Mesothelial cell of epicardium (in vitro differentiated cells): ENCODE measurements around the gene DYNC2I2. TPM values are rescaled to one million over a fixed set of nuclear protein-coding genes. Genes with fewer than 3 reads are reported as not detected.
"Not testable (repeated sequence)": the region's sequence is repeated elsewhere in the genome, so short reads cannot be mapped to it uniquely, and the experiment has no call there.

Source experiments
- DNase-seq, 2 experiments: peaks; one replicate each; pipeline ENCODE4 v3.0.0; 2021; ENCODE audit warnings: low spot score in 2 of 2; ENCODE audit not compliant: unreplicated experiment in 2 of 2
- H3K27ac Mint-ChIP-seq: 2 replicates; pipeline ENCODE4 v1.8.0; 2021; ENCODE audit warnings: mixed read lengths
- H3K27me3 Mint-ChIP-seq: 2 replicates; pipeline ENCODE4 v1.8.0; 2021; ENCODE audit warnings: low read depth, mixed read lengths
- H3K36me3 Mint-ChIP-seq: 2 replicates; pipeline ENCODE4 v1.8.0; 2021; ENCODE audit warnings: mixed read lengths
- H3K4me1 Mint-ChIP-seq: 2 replicates; pipeline ENCODE4 v1.8.0; 2021; ENCODE audit warnings: mixed read lengths
- H3K4me3 Mint-ChIP-seq: 2 replicates; pipeline ENCODE4 v1.8.0; 2021; ENCODE audit warnings: mild to moderate bottlenecking, moderate library complexity, mixed read lengths
- H3K9me3 Mint-ChIP-seq: 2 replicates; pipeline ENCODE4 v1.8.0; 2021; ENCODE audit warnings: mixed read lengths
- total RNA-seq: library from RNA; stranded (reverse); gene quantifications from 3 replicates; pipeline ENCODE4 v1.2.1, GENCODE V29; 2021
- TF ChIP-seq, protein P1 (sequence below): fragments of 200-600 bp; sonication (generic); IDR thresholded peaks from one replicate; pipeline ENCODE4 v1.5.0; 2021; ENCODE audit warnings: antibody characterized with exemption; ENCODE audit not compliant: unreplicated experiment

Gene DYNC2I2
- total RNA-seq, 1 donor from 2014 or later, result 37.2 TPM

DNA sequence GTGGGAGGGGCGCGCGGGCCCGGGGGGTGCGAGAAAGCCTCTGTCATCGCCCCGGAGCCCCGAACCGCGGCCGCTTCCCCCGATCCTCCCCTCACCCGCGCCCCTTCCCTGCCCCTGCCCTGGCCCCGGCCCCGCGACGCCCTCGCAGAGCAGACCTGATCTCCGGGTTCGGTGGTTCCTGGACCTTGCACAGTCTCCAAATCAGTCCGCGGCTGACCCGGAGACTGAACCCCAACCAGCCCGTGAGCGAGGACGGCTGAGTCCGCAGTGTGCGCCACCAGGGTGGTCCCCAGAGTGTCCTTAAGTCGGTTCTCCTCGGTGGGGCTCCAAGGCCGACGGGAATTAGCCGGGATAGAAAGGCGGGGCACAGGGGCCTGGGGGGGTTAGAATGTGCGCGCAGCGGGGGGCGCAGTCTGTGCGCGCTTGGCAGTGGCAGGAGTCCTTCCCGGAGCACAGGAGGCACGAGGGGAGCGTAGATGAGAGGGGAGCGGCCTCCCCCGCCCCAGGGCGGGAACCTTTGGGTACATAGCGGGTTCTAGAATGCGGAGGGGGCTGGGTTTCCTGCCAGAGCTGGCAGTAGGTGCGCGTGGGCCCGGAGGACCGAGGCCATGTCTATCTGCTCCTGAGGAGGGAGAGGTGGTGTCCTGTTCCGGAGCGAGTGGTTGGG is 46.4 kb upstream of the DYNC2I2 start:
- Mint-ChIP-seq H3K27ac (peak overlapping the region; percentile 61), H3K36me3 (no peaks in the 10 kb centered on the region), H3K4me1 (peaks cover 5% of the 10 kb centered on the region), H3K4me3 (peak overlapping the region; percentile 78), H3K9me3 (no peaks in the 10 kb centered on the region), H3K27me3 (no peaks in the 10 kb centered on the region)
- TF ChIP-seq, protein P1, sequence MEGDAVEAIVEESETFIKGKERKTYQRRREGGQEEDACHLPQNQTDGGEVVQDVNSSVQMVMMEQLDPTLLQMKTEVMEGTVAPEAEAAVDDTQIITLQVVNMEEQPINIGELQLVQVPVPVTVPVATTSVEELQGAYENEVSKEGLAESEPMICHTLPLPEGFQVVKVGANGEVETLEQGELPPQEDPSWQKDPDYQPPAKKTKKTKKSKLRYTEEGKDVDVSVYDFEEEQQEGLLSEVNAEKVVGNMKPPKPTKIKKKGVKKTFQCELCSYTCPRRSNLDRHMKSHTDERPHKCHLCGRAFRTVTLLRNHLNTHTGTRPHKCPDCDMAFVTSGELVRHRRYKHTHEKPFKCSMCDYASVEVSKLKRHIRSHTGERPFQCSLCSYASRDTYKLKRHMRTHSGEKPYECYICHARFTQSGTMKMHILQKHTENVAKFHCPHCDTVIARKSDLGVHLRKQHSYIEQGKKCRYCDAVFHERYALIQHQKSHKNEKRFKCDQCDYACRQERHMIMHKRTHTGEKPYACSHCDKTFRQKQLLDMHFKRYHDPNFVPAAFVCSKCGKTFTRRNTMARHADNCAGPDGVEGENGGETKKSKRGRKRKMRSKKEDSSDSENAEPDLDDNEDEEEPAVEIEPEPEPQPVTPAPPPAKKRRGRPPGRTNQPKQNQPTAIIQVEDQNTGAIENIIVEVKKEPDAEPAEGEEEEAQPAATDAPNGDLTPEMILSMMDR, result no peak
- no peak for DNase-seq

DNA sequence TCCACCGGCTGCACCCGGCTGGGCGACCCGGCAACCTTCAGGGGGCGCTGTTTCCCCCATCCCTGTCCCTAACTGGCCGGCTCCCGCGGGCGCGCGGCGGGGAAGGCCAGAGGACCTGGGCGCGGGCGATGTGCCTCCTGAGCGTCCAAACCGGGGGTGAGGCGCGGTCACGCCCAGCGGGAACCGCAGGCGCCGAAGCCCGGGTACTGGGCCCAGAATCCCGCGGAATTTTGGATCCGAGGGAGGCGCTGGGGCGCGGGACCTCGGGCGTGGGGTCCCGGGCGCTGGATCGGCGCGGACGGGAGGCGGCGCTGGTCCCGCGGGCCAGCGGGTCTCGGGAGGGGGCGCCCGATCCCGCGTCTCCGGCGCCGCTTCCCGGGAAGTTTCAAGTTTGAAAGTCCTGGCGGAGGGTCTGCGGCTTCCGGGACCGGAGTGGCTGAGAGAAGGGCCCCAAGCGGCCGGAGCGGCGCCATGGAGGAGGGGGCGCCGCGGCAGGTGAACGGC is 45.9 kb upstream of the DYNC2I2 start, which contains the start of gene PKN3:
PKN3 (plus strand) TSS at position 59 of the 504 bp plus-strand sequence; CDS start at position 472, 413 bp downstream.
- peak within 1 kb of the TSS; percentile 69 for H3K27ac Mint-ChIP-seq
- TF ChIP-seq, protein P1, result peak; percentile 94
- no peaks in the 10 kb centered on the region for H3K9me3 Mint-ChIP-seq
- H3K4me1 Mint-ChIP-seq, result peaks cover 5% of the 10 kb centered on the region
- no peaks in the 10 kb centered on the region for H3K36me3 Mint-ChIP-seq
- H3K4me3 Mint-ChIP-seq, result peak within 1 kb of the TSS; percentile 78
- DNase-seq, result peak; percentile 85 to 96
- no peaks in the 10 kb centered on the region for H3K27me3 Mint-ChIP-seq

DNA sequence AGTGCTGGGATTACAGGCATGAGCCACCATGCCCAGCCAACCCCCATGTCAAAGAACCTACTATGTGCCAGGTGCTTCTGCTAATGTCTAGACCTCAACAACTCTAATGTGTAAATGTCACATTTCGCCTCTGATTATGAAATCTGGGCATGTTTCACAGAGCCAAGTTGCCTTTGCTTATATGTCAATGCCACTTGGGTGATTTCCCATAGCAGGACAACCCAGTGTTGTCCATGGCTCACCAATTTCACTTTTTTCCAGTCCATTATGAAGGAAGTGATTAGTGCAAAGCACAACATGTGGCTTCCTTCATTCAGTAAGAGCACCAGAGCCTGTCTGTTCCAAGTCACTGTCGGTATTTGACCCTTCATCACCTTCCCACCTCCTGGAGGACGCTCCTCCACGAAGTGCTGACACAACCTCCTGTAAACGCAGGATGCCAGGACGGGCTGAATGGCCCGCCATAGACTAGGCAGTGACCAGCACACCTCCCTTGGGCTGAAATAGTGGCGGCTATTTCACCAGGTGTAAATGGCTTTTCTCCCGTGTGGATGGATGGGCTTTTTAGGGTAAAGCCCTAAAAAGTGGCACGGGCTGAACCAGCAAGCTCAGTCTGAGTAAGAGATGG is 44.7 kb upstream of the DYNC2I2 start:
- TF ChIP-seq, protein P1, result no peak
- no peaks in the 10 kb centered on the region for H3K27me3 Mint-ChIP-seq
- no peak for DNase-seq
- H3K36me3 Mint-ChIP-seq, result peaks cover 2% of the 10 kb centered on the region
- H3K4me3 Mint-ChIP-seq, result peak overlapping the region; percentile 56
- H3K9me3 Mint-ChIP-seq, result no peaks in the 10 kb centered on the region
- peaks cover 5% of the 10 kb centered on the region for H3K4me1 Mint-ChIP-seq
- H3K27ac Mint-ChIP-seq, result no peak overlapping the region

DNA sequence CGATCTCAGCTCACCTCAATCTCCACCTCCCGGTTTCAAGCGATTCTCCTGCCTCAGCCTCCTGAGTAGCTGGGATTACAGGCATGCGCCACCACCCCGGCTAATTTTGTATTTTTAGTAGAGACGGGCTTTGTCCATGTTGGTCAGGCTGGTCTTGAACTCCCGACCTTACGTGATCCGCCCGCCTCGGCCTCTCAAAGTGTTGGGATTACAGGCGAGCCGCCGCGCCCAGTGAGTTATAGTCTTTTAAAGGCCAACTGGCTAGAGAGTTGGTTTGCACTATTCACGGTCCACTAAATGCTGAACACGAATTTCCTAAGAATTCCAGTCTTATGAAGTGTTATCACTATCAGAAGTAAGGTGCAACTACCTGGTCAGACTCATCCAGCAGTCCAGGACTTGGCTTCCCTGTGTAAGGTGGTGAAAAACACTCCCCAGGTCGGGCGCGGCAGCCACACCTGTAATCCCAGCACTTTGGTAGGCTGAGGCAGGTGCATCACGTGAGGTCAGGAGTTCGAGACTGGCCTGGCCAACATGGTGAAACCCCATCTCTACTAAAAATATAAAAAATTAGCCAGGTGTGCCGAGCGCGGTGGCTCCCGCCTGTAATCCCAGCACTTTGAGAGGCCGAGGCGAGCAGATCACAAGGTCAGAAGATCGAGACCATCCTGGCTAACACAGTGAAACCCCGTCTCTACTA is 42.6 kb upstream of the DYNC2I2 start:
- peaks cover 12% of the 10 kb centered on the region for H3K36me3 Mint-ChIP-seq
- not testable (repeated sequence) for H3K27me3 Mint-ChIP-seq, H3K27ac Mint-ChIP-seq, H3K4me1 Mint-ChIP-seq, H3K4me3 Mint-ChIP-seq, DNase-seq, H3K9me3 Mint-ChIP-seq

DNA sequence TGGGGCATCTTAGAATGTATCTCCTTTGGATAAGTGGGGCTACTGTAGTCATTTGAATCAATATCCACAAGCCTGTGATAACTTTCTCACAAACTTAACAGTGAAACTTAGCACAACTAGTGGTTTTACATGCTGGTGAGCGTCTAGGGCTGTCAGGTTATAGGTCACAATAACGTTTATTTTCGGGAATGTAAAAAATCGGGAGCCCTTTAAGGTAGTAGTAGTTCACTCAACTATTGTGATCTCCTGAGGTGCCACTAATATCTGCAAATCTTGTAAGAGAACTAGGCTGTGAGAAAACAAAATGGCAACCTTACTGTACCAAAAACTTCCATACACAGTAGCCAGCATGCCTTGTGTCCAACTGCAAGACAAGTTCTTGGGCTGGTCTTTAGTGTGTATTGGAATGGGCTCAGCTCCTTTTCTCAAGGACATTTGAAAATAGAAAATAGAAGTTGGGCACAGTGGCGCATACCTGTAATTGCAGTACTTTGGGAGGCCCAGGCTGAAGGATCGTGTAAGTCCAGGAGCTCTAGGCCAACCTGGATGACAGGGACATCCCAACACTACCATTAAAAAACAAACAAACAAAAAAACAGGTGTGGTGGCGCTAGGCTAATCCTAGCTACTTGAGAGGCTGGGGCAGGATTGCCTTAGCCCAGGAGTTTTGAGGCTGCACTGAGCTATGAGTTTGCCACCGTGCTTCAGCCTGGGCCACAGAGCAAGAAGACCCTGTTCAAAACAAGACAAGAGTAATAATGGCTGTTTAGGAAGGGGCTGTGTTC is 40.5 kb upstream of the DYNC2I2 start:
- H3K9me3 Mint-ChIP-seq, result no peaks in the 10 kb centered on the region
- H3K36me3 Mint-ChIP-seq, result peaks cover 22% of the 10 kb centered on the region
- no peaks in the 10 kb centered on the region for H3K27me3 Mint-ChIP-seq
- peak overlapping the region; percentile 50 for H3K27ac Mint-ChIP-seq
- no peak overlapping the region for H3K4me3 Mint-ChIP-seq
- H3K4me1 Mint-ChIP-seq, result peaks cover 2% of the 10 kb centered on the region
- no peak for DNase-seq
- TF ChIP-seq, protein P1, result no peak
